Endodermal cell (in vitro differentiated cells): ENCODE data around the gene LMX1B. TPM values are rescaled to one million over a fixed set of nuclear protein-coding genes. Genes with fewer than 3 reads are reported as not detected.

ENCODE experiments used
- DNase-seq: peaks from one replicate; pipeline ENCODE4 v3.0.0-alpha.2; 2017
- H3K27ac ChIP-seq: 2 replicates; pipeline ENCODE4 v1.5.1; 2013; ENCODE audit warnings: mild to moderate bottlenecking, low read depth, low read length, moderate library complexity
- H3K27me3 ChIP-seq: 2 replicates; pipeline ENCODE4 v1.6.1; 2013; ENCODE audit warnings: mild to moderate bottlenecking, low read length, moderate library complexity; ENCODE audit not compliant: insufficient read depth, control insufficient read depth, poor library complexity, severe bottlenecking
- H3K36me3 ChIP-seq: 2 replicates; pipeline ENCODE4 v1.7.0; 2013; ENCODE audit warnings: mild to moderate bottlenecking, low read length, moderate library complexity; ENCODE audit not compliant: control insufficient read depth, insufficient read depth
- H3K4me1 ChIP-seq: one replicate; pipeline ENCODE4 v1.7.0; 2013; ENCODE audit warnings: low read length; ENCODE audit not compliant: control insufficient read depth, insufficient read depth
- H3K4me3 ChIP-seq: 2 replicates; pipeline ENCODE4 v1.5.1; 2013; ENCODE audit warnings: mild to moderate bottlenecking, low read length, moderate library complexity
- H3K9ac ChIP-seq: 2 replicates; pipeline ENCODE4 v1.6.1; 2013; ENCODE audit warnings: mild to moderate bottlenecking, low read length, moderate library complexity; ENCODE audit not compliant: poor library complexity, severe bottlenecking; ENCODE audit errors: extremely low read depth
- H3K9me3 ChIP-seq: 2 replicates; pipeline ENCODE4 v1.6.1; 2013; ENCODE audit warnings: mild to moderate bottlenecking, low read length, moderate library complexity; ENCODE audit not compliant: control insufficient read depth
- H3K27ac Mint-ChIP-seq: 2 replicates; pipeline ENCODE4 v1.8.0; 2020; ENCODE audit warnings: mixed read lengths
- H3K27me3 Mint-ChIP-seq: 2 replicates; pipeline ENCODE4 v1.8.0; 2021; ENCODE audit warnings: mild to moderate bottlenecking, mixed read lengths; ENCODE audit not compliant: insufficient read depth
- H3K36me3 Mint-ChIP-seq: 2 replicates; pipeline ENCODE4 v1.8.0; 2020; ENCODE audit warnings: low read depth, mixed read lengths
- H3K4me1 Mint-ChIP-seq: 2 replicates; pipeline ENCODE4 v1.8.0; 2020; ENCODE audit warnings: mixed read lengths
- H3K4me3 Mint-ChIP-seq: 2 replicates; pipeline ENCODE4 v1.8.0; 2020; ENCODE audit warnings: mild to moderate bottlenecking, moderate library complexity, mixed read lengths
- H3K9me3 Mint-ChIP-seq: 2 replicates; pipeline ENCODE4 v1.8.0; 2020; ENCODE audit warnings: mild to moderate bottlenecking, mixed read lengths
- WGBS, 2 experiments: methylation state at CpG; one replicate each; pipeline versions ENCODE4 v1.1.5 to v1.1.7; 2013; ENCODE audit warnings: missing lambda C conversion rate in 2 of 2, mixed read lengths in 1 of 2; ENCODE audit not compliant: insufficient coverage in 1 of 2, insufficient read length in 1 of 2; 5-methylcytosine and 5-hydroxymethylcytosine counted together
- total RNA-seq, 2 donors: library from RNA; stranded (reverse); fragmentation: NEBNext Ultra II Directional in 1 of 2; extraction: Animal tissue kit (Norgen Biotek cat#: 25700) in 1 of 2; gene quantifications; 2 replicates in 1 of 2; 3 replicates in 1 of 2; pipeline ENCODE4 v1.2.1, GENCODE V29; 2021
- TF ChIP-seq, protein P1 (sequence below): fragments of 200-600 bp; sonication (generic); conservative IDR thresholded peaks from 2 replicates; pipeline ENCODE4 v1.5.0; 2021; ENCODE audit warnings: antibody characterized with exemption, mild to moderate bottlenecking

Gene LMX1B
- total RNA-seq, 2 donors from 2014 or later, result 11.1 to 11.4 TPM

DNA sequence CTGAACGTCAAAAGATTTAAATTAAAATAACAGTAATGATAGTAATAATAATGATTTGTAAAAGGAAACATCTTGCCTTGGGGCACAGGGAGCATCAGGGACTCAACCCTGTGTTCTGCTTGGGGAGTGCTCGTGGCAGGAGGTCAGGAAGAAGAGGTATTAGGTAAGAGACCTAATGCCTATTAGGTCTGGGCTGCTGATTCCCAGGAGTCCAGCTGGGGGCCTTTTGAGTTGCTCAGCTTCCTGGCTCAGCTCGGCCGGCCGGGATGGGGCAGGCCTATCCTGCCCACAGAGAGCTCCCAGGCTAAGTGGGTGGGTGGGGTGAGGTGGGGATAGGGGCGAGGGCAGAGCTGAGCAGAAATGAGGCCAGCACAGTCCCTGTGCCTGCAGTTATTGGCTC, 17.5 kb downstream of the LMX1B start:
- TF ChIP-seq, protein P1, sequence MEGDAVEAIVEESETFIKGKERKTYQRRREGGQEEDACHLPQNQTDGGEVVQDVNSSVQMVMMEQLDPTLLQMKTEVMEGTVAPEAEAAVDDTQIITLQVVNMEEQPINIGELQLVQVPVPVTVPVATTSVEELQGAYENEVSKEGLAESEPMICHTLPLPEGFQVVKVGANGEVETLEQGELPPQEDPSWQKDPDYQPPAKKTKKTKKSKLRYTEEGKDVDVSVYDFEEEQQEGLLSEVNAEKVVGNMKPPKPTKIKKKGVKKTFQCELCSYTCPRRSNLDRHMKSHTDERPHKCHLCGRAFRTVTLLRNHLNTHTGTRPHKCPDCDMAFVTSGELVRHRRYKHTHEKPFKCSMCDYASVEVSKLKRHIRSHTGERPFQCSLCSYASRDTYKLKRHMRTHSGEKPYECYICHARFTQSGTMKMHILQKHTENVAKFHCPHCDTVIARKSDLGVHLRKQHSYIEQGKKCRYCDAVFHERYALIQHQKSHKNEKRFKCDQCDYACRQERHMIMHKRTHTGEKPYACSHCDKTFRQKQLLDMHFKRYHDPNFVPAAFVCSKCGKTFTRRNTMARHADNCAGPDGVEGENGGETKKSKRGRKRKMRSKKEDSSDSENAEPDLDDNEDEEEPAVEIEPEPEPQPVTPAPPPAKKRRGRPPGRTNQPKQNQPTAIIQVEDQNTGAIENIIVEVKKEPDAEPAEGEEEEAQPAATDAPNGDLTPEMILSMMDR, result peak; percentile 57
- Mint-ChIP-seq H3K36me3 (no peaks in the 10 kb centered on the region), H3K9me3 (no peaks in the 10 kb centered on the region), H3K27me3 (peaks cover 94% of the 10 kb centered on the region), H3K4me3 (no peak overlapping the region), H3K4me1 (peaks cover 6% of the 10 kb centered on the region), H3K27ac (no peak overlapping the region)
- 0 to 34% methylated on average over 1 to 5 of the region's 6 CpGs for WGBS, 2 experiments
- Histone ChIP-seq H3K9me3 (no peaks in the 10 kb centered on the region), H3K9ac (no peak overlapping the region), H3K4me3 (no peak overlapping the region), H3K36me3 (no peaks in the 10 kb centered on the region), H3K4me1 (peaks cover 11% of the 10 kb centered on the region), H3K27me3 (peaks cover 86% of the 10 kb centered on the region), H3K27ac (no peak overlapping the region)
- peak; percentile 82 for DNase-seq

DNA sequence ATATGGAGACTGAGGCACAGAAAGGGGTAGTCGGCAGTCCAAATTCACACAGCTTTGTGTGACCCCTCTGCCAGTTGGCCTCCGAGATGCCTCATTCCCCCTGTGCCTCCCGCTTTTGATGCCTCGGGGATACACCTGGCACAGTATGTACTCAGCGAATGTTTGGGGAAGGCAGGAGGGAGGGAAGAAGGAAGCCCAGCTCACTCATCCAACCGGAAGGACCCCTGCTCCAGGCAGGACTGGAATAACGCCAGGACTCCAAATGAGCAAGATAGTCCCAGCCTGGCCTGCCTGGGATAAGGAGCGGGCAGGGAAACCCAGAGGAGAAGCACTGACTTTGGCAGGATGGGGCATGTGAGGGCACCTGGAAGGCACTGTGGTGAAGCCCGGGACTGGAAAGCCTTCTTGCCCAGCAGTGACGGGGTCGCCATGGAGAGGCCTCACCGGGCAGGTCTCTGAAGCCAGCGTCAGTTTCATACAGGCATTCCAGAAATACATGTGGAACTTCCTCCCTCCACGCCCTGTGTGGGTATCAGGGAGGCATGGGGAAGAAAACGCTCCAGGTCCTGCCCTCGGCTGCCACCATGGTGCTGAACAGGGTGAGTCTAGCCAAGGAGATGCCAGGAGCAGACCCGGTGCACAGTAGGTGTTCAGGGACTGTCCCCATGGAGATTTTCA, 20.3 kb downstream of the LMX1B start:
- Mint-ChIP-seq H3K27me3 (peaks cover 94% of the 10 kb centered on the region), H3K4me3 (no peak overlapping the region), H3K4me1 (peaks cover 8% of the 10 kb centered on the region), H3K9me3 (no peaks in the 10 kb centered on the region), H3K36me3 (no peaks in the 10 kb centered on the region), H3K27ac (no peak overlapping the region)
- Histone ChIP-seq H3K36me3 (no peaks in the 10 kb centered on the region), H3K4me3 (no peak overlapping the region), H3K27ac (no peak overlapping the region), H3K9me3 (no peaks in the 10 kb centered on the region), H3K4me1 (peaks cover 12% of the 10 kb centered on the region), H3K9ac (no peak overlapping the region), H3K27me3 (peaks cover 82% of the 10 kb centered on the region)
- DNase-seq, result no peak
- TF ChIP-seq, protein P1, result no peak
- 84 to 86% methylated on average over 16 to 17 of the region's 17 CpGs for WGBS, 2 experiments

DNA sequence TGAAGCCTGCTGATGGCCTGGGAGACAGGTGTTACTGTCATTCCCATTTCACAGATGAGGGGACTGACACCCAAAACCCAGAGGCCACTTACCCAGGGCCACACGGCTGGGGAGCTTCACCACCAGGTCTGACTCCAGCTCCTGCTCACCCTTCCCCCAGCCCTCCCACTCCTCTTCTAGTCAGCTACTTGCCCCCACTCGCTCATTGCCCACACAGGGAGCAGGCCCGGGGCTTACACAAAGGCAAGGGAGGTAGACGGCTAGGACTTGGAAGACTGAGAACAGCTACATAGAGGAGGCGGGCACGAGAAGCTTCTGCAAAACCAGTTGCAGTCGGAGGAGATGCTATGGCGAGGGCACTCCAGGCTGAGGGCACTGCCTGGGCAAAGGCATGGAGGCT, 21.3 kb downstream of the LMX1B start:
- no peak overlapping the region for H3K4me3 Mint-ChIP-seq
- H3K4me1 Mint-ChIP-seq, result peaks cover 12% of the 10 kb centered on the region
- Histone ChIP-seq H3K27me3 (peaks cover 82% of the 10 kb centered on the region), H3K36me3 (no peaks in the 10 kb centered on the region), H3K4me3 (no peak overlapping the region), H3K9ac (no peak overlapping the region), H3K9me3 (no peaks in the 10 kb centered on the region), H3K4me1 (peaks cover 12% of the 10 kb centered on the region), H3K27ac (no peak overlapping the region)
- H3K36me3 Mint-ChIP-seq, result no peaks in the 10 kb centered on the region
- TF ChIP-seq, protein P1, result no peak
- H3K27ac Mint-ChIP-seq, result no peak overlapping the region
- H3K9me3 Mint-ChIP-seq, result no peaks in the 10 kb centered on the region
- peaks cover 93% of the 10 kb centered on the region for H3K27me3 Mint-ChIP-seq
- DNase-seq, result no peak
- 83 to 90% methylated on average over 5 to 8 of the region's 8 CpGs for WGBS, 2 experiments
